HG03571 (cell line): ENCODE measurements around the gene VPS4A.
"Not testable (repeated sequence)": the region's sequence is repeated elsewhere in the genome, so short reads cannot be mapped to it uniquely, and the experiment has no call there.

Experiments
- ATAC-seq: cut with Tn5 transposase; IDR thresholded peaks from one replicate; pipeline ENCODE4 v1.9.1; 2021; ENCODE audit not compliant: unreplicated experiment

Gene VPS4A

DNA sequence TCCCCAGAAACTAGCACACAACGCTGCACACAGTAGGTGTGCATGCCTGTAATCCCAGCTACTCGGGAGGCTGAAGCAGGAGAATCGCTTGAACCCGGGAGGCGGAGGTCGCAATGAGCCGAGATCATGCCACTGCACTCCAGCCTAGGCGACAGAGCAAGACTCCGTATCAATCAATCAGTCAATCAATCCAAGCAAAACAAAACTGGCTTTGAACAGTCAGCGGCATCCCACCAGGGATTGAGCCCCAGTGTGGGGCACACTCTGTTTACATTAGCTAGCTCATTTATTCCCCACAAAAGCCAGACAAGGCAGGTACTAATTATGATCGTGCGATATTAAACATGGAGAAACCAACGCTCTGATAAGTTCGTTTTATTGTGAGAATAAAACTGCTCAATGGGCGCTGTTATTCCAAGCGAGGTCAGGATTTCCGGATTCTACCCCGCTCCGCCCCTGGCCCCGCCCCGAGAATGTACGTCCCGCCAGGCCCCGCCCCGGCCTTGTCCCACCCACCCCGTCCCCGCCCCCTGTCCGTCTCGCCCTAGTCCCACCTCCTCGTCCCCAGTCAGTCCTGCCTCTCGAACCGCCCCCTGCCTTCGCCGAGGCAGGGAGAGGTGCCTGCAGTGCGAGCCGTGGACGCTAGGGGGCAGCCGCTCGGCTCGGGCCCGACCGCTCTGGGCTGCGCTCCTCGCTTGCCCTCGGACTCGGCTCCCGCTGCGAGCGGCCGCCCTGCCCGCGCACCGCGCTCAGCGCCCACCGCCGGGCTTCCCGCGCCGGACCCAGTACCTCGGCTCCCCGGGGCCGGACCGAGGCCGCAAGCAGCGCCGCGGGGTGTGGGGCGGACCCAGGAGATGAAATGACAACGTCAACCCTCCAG lies at the start of gene VPS4A:
VPS4A (plus strand) TSS at position 698 of the 880 bp plus-strand sequence; CDS start at position 860, 162 bp downstream.
- peak; percentile 90 for ATAC-seq

GRCh38 chr16:69266334-69267063 lies 44.7 kb upstream of the VPS4A start:
- ATAC-seq = no peak

DNA sequence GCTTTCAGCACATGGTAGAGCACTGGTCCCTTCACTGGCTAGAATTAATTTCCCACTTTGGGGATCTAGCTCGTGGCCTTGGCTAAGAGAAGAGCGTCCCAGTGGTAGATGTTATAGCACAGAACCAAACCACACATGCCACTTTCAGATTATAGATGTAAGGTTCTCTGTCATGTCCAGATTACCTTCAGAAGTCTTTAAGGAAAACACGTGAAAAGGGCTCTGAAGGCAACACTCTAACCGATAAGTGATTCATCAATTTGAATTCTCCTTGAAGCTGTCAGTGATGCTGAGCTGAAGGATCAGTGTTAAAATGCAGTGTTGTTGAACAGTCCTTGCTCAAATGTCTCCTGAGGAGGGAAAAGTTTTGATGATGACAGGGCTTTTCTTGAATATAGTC lies 43.5 kb upstream of the VPS4A start:
- no peak for ATAC-seq

DNA sequence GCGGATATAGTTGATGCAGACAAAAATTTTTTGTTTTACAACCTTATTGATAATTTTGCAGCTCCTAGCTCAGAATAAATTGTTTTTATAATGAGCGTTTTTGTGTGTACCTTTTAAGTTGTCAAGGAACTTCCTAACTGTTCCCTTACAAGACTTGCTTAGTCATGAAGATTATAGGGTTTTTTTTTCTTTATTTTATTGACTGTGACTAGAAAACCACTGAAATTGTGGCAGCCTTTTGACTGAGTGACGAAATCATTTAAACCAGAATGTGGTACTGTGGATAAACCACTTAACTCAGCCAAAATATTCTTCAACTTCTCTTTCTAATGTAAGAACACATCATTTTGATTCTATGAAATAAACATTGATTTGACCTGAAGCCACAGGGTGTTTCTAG lies 40.8 kb upstream of the VPS4A start:
- ATAC-seq = no peak

- ATAC-seq = no peak
Observed at GRCh38 chr16:69270831-69271230, 40.3 kb upstream of the VPS4A start.

DNA sequence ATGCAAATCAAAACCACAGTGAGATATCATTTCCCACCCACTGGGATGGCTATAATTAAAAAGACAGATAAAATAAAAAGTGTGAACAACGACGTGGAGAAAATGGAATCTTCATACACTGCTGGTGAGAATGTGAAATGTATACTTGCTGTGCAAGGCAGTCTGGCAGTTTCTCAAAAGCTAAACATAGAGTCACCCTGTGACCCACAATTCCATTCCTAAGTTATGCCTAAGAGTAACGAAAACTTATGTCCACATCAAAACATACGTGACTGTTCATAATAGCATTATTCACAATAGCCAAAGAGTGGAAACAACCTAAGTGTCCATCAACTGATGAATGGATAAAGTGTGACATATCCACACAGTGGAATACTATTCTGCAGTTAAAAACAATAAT lies 38.1 kb upstream of the VPS4A start:
- no peak for ATAC-seq

GRCh38 chr16:69274699-69275235 lies 36.4 kb upstream of the VPS4A start:
- no peak for ATAC-seq

GRCh38 chr16:69276148-69277115 lies 34.7 kb upstream of the VPS4A start:
- no peak for ATAC-seq

GRCh38 chr16:69277413-69277812 lies 33.7 kb upstream of the VPS4A start:
- ATAC-seq = no peak

GRCh38 chr16:69283851-69284250 lies 27.3 kb upstream of the VPS4A start:
- no peak for ATAC-seq

DNA sequence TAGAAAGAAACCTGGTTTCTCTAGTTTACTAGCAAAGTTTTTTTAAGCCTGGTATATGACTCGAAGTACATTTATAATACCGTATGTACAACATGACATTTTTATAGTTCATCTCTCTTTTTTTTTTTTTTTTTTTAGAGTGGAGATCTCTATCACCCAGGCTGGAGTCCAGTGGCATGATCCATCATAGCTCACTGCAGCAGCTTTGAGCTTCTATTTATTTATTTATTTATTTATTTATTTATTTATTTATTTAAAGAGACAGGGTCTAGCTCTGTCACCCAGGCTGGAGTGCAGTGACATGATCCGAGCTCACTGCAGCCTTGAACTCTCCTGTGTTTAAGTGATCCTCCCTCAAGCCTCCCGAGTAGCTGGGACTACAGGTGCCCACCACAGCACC lies 25.9 kb upstream of the VPS4A start:
- ATAC-seq = no peak

DNA sequence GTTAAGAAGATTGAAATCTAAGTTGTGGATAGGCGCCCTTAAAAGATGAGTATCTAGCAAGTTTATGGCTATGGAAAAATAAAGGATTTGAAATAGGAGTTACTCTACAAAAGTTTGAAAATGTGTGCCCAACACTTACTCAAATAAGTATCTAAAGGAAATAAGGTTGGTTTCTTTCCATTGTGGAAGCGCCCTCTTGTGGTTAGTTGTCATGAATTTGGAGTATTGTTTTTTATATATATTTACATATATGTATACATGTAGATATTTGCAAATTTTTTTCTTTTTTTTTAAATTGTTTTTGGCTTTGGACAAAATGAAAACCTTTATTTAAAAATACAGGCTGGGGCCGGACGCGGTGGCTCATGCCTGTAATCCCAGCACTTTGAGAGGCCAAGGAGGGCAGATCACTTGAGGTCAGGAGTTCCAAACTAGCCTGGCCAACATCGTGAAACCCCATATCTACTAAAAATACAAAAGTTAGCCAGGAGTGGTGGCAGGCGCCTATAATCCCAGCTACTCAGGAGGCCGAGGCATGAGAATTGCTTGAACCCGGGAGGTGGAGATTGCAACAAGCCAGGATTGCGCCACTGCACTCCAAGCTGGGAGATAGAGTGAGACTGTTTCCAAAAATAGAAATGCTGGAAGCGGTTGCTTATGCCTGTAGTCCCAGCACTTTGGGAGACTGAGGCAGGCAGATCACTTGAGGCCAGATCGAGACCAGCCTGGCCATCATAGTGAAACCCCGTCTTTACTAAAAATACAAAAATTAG lies 24.0 kb upstream of the VPS4A start:
- ATAC-seq = no peak

DNA sequence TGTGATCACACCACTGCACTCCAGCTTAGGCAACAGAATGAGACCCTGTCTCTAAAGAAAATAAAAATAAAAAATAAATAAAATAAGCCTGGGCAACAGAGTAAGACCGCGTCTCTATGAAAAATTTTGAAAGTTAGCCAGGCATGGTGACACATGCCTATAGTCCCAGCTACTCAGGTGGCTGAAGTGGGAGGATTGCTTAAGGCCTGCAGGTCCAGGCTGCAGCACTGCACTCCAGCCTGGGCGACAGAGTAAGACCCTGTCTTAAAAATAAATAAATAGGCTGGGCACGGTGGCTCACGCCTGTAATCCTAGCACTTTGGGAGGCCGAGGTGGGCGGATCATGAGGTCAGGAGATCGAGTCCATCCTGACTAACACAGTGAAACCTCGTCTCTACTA lies 19.5 kb upstream of the VPS4A start:
- not testable (repeated sequence) for ATAC-seq

GRCh38 chr16:69293401-69293800 lies 17.7 kb upstream of the VPS4A start:
- no peak for ATAC-seq

- ATAC-seq = no peak
Observed at GRCh38 chr16:69294051-69294450, 17.1 kb upstream of the VPS4A start.

- ATAC-seq = not testable (repeated sequence)
Observed at GRCh38 chr16:69296771-69297170, 14.4 kb upstream of the VPS4A start.

GRCh38 chr16:69298261-69298660 lies 12.9 kb upstream of the VPS4A start:
- ATAC-seq = no peak

DNA sequence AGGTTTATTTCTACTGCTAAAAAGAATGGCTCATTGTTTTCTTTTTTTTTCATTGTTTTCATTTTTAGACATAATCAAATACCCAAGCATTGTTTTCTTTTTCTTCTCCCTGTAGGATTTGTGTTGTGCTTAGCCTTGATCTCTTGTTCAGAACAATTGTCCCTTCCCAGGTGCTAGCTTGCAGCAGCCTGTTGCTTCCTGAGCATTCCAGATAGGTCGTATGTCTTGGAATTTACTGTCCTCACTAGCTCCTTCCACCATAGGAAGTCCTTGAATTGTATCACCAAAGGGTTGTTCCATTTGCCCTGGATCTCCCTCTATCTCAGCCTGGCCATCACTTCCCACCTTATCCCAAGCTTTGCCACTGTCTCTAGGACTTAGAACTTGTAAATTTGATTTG lies 10.0 kb upstream of the VPS4A start:
- ATAC-seq = no peak

DNA sequence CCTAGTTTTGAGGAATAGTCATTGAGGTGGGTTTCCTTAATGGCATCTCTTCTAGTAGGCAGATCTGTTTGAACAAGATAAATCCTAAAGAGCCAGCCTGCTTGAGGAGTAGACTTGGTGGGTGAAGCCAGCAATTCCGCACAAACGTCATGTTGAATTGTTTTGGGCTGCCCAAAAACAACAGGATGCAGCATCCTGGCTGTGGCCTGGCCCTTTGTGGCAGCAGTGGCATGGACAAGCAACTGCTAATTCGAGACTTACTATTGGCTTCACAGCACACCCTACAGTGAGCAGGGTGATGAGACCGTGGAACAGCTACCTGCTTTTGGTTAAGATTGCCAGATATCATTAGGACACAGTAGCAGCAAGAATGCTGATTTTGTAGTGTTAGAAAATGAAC lies 9.3 kb upstream of the VPS4A start:
- ATAC-seq = no peak

GRCh38 chr16:69302301-69302700 lies 8.8 kb upstream of the VPS4A start:
- ATAC-seq = no peak
